ENCODE measurements around the gene VGLL4.

- TF ChIP-seq EZH2phosphoT487 (IDR thresholded peaks at IDR 0.05; ENCODE audit: insufficient read depth, low read depth) (no peak), EZH2 (IDR thresholded peaks at IDR 0.05; ENCODE audit: insufficient read depth, poor library complexity, severe bottlenecking) (no peak)
Measured at GRCh38 chr3:11689749-11690148, 46.0 kb upstream of the VGLL4 start.

Data from GM23248 (cell line).